HG03045 (cell line): ENCODE measurements around the gene TRIM28.
A peak's percentile ranks its signal among the peaks of the same experiment; 100 is the strongest.

ENCODE experiments used
- ATAC-seq: cut with Tn5 transposase; IDR thresholded peaks from one replicate; pipeline ENCODE4 v1.9.1; 2021; ENCODE audit warnings: mild to moderate bottlenecking, moderate library complexity; ENCODE audit not compliant: unreplicated experiment

Gene TRIM28

GRCh38 chr19:58559275-58560006 lies 15.6 kb downstream of the TRIM28 start:
- peak; percentile 24 for ATAC-seq

- ATAC-seq, result no peak
Observed at GRCh38 chr19:58560007-58560887, 16.4 kb downstream of the TRIM28 start.

DNA sequence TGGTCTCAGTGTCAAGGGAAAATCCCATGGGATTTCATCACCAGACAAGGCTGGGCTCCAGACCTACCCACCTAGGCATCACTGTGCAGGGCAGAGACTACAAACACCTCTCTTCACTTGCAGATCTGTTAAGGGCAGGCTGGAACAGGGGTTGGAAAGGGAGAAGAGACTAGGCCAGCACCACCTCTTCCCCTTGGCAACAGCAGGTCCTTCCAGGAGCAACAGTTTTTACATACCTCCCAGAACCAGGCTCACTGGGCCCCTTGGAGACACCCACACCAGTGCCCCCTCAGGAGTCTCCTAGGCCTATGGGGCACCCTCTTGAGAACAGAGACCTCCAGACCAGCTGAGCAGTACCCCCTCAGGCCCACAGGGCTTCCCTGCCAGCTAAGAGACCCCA lies 17.1 kb downstream of the TRIM28 start:
- no peak for ATAC-seq

GRCh38 chr19:58561373-58562121 lies 17.7 kb downstream of the TRIM28 start:
- ATAC-seq, result no peak

DNA sequence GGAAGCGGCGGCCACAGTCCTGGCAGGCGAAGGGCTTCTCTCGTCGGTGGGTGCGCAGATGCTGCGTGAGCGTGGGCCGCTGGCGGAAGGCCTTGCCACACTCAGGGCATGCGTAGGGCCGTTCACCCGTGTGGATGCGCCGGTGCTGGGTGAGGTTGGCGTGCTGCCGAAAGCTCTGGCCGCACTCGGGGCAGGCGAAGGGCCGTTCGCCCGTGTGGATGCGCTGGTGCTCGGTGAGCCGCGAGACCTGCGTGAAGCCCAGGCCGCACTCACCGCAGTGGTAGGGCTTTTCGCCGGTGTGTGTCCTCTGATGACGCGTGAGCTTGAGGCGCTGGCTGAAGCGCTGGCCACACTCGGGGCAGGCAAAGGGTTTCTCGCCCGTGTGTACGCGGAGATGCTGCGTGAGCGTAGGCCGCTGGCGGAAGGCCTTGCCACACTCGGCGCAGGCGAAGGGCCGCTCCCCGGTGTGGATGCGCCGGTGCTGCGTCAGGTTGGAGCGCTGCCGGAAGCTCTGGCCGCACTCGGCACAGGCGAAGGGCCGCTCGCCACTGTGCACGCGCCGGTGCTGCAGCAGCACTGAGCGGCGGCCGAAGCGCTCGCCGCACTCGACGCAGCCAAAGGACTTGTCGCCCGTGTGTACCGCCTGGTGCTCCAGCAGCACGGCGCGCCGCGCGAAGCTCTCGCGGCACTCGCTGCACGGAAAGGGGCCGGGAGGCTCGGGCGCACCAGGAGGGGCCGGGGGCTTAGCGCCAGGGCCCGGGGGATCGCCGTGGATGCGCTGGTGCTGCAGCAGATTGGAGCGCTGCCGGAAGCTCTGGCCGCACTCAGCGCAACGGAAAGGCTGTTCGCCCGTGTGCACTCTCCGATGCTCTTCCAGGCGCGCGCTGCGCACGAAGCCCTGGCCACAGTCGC lies 18.5 kb downstream of the TRIM28 start:
- ATAC-seq, result no peak

GRCh38 chr19:58563034-58563573 lies 19.2 kb downstream of the TRIM28 start:
- ATAC-seq, result no peak

GRCh38 chr19:58563823-58564222 lies 20.0 kb downstream of the TRIM28 start:
- no peak for ATAC-seq

DNA sequence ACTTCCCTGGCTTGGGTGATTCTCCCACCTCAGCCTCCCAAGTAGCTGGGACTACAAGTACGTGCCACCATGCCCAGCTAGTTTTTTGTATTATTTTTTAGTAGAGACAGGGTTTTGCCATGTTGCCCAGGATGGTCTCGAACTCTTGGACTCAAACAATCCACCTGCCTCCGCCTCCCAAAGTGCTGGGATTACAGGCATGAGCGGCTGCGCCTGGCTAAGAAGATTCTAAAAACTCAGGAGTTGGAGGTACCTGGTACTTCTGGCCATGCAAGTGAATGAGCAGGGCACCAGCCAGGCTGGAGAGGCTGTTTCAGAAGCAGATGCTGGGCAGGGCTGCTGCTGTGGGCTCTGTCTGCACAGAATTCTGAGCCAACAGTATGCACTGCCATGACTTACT lies 23.1 kb downstream of the TRIM28 start:
- ATAC-seq, result no peak

DNA sequence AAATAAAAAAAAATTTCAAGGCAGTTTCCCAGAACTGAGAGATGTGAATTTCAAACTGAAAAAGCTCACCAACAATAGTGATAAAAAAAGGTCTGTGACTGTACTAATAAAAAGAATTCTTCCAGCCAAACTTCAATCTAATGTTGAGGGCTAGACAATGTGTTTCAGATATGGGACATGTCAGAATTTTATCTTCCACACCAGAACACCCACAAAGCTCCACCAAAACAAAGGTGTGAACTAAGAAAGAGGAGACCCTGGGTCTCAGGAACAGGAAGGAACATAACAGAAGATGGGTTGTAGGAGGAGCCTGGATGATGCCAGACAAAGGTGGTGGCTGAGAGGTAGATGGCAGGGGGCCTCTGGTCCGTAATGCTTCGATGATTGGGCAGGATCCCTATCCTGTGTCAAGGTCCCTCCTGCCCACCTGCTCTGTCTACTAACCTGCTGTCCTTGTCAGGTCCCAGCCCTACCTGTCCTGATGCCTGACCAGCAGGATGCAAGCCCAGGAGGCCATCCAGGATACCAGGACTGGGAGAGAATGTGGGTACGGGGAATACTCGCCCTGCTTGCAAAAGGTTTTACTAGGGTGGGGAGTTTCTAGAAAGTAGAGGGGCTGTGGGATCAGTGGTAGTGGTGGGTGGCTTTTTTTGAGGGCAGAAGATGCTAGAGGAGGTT lies 24.7 kb downstream of the TRIM28 start:
- no peak for ATAC-seq

- no peak for ATAC-seq
Observed at GRCh38 chr19:58569191-58569942, 25.5 kb downstream of the TRIM28 start.

GRCh38 chr19:58569943-58570670 lies 26.2 kb downstream of the TRIM28 start:
- no peak for ATAC-seq

DNA sequence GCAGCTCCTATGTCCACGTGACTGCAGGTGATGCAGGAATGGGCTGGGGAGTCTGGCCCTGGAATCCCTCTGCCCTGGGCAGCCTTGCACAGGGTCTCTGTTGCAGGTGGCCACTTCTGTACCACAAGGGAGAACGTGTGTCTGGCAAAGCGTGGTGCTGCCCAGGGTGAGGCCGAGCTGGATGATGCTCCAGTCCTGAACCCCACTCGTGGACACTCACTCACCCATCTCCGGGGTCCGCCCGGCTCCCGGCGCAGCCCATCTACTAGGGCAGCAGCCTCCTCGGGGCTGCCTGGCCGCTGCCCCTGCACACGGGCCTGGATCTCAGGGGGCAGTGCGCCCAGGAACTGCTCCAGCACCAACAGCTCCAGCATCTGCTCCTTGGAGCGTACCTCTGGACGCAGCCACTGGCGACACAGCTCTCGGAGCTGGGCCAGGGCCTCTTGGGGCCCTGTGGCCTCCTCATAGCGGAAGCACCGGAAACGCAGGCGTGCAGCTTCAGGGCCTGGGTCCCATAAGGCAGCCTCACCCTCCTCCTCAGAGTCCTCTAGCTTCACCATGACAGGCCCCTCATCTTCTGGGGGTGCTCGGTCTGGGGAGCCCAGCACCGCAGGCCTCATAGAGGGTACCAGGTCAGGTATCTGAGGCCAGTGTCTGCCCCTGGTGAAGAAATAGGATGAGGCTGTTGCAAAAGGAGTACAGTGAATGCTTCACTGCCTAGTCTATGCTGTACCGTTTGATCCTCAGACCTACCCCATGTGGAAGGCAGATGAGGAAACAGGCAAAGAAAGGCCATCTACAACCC lies 27.1 kb downstream of the TRIM28 start:
- no peak for ATAC-seq

- no peak for ATAC-seq
Observed at GRCh38 chr19:58571575-58571947, 27.7 kb downstream of the TRIM28 start.

- no peak for ATAC-seq
Observed at GRCh38 chr19:58572026-58572817, 28.4 kb downstream of the TRIM28 start.

- ATAC-seq, result peak; percentile 60
Observed at GRCh38 chr19:58572818-58573657, 29.2 kb downstream of the TRIM28 start, which contains the start of gene MZF1. Gene MZF1, minus strand, starts transcription at chr19:58573335. Its CDS starts 1,946 bp downstream, at chr19:58571389.
